Peyer's patch (tissue), 4 donors: Measurements from ENCODE around the gene ARHGEF25. TPM values are rescaled to one million over a fixed set of nuclear protein-coding genes. Genes with fewer than 3 reads are reported as not detected.
"Not testable (repeated sequence)": the region's sequence is repeated elsewhere in the genome, so short reads cannot be mapped to it uniquely, and the experiment has no call there.

Experiments used
- DNase-seq, 3 donors: peaks; one replicate each; pipeline ENCODE4 v3.0.0-alpha.2; 2017 to 2019
- H3K27ac ChIP-seq, 4 donors: fragments of 200-600 bp; sonication (generic); one replicate each; pipeline ENCODE4 v1.5.1; 2016 to 2019
- H3K27me3 ChIP-seq, 2 donors: fragments of 200-600 bp; sonication (generic); one replicate each; pipeline ENCODE4 v1.5.1; 2019
- H3K36me3 ChIP-seq, 3 donors: fragments of 200-600 bp; sonication (generic); one replicate each; pipeline ENCODE4 v1.5.1; 2016 to 2019
- H3K4me1 ChIP-seq, 4 donors: fragments of 200-600 bp; sonication (generic); one replicate each; pipeline ENCODE4 v1.5.1; 2016 to 2019
- H3K4me3 ChIP-seq, 4 donors: fragments of 200-600 bp; sonication (generic); 1 replicate in 3 of 4; 2 replicates in 1 of 4; pipeline ENCODE4 v1.5.1; 2016 to 2019; ENCODE audit warnings: mild to moderate bottlenecking in 1 of 4
- H3K9me3 ChIP-seq, 4 donors: fragments of 200-600 bp; sonication (generic); one replicate each; pipeline ENCODE4 v1.5.1; 2016 to 2019; ENCODE audit warnings: mild to moderate bottlenecking in 1 of 4
- POLR2A ChIP-seq, 2 donors: fragments of 450-650 bp; IDR thresholded peaks; one replicate each; pipeline ENCODE4 v1.5.1; 2017; ENCODE audit warnings: antibody characterized with exemption in 2 of 2, mild to moderate bottlenecking in 2 of 2, moderate library complexity in 2 of 2
- total RNA-seq, 4 donors: library from RNA; depleted of rRNA; stranded (reverse); fragments of >200 nt; gene quantifications; one replicate each; pipeline ENCODE4 v1.1.0, GENCODE V29; 2016
- TF ChIP-seq, protein P1 (sequence below), 6 experiments: fragments of 450-650 bp in 4 of 6; fragments of 200-600 bp in 2 of 6; sonication (generic) in 1 of 6; IDR thresholded peaks; one replicate each; pipeline ENCODE4 v1.5.1; 2017 to 2019; ENCODE audit warnings: antibody characterized with exemption in 6 of 6, mild to moderate bottlenecking in 3 of 6, moderate library complexity in 1 of 6

Gene ARHGEF25
- total RNA-seq, 4 donors from 2014 or later = 5.1 to 44.6 (median 8.7) TPM

GRCh38 chr12:57654042-57654441 is 42.8 kb downstream of the ARHGEF25 start:
- DNase-seq = no peak
- Histone ChIP-seq H3K9me3 (no peaks in the 10 kb centered on the region), H3K36me3 (no peaks in the 10 kb centered on the region), H3K4me3 (no peak overlapping the region), H3K4me1 (no peaks in the 10 kb centered on the region), H3K27ac (no peak overlapping the region), H3K27me3 (no peaks in the 10 kb centered on the region)
- no peak for TF ChIP-seq POLR2A (IDR thresholded peaks at IDR 0.05)
- TF ChIP-seq, protein P1, sequence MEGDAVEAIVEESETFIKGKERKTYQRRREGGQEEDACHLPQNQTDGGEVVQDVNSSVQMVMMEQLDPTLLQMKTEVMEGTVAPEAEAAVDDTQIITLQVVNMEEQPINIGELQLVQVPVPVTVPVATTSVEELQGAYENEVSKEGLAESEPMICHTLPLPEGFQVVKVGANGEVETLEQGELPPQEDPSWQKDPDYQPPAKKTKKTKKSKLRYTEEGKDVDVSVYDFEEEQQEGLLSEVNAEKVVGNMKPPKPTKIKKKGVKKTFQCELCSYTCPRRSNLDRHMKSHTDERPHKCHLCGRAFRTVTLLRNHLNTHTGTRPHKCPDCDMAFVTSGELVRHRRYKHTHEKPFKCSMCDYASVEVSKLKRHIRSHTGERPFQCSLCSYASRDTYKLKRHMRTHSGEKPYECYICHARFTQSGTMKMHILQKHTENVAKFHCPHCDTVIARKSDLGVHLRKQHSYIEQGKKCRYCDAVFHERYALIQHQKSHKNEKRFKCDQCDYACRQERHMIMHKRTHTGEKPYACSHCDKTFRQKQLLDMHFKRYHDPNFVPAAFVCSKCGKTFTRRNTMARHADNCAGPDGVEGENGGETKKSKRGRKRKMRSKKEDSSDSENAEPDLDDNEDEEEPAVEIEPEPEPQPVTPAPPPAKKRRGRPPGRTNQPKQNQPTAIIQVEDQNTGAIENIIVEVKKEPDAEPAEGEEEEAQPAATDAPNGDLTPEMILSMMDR (IDR thresholded peaks at IDR 0.05) = no peak

DNA sequence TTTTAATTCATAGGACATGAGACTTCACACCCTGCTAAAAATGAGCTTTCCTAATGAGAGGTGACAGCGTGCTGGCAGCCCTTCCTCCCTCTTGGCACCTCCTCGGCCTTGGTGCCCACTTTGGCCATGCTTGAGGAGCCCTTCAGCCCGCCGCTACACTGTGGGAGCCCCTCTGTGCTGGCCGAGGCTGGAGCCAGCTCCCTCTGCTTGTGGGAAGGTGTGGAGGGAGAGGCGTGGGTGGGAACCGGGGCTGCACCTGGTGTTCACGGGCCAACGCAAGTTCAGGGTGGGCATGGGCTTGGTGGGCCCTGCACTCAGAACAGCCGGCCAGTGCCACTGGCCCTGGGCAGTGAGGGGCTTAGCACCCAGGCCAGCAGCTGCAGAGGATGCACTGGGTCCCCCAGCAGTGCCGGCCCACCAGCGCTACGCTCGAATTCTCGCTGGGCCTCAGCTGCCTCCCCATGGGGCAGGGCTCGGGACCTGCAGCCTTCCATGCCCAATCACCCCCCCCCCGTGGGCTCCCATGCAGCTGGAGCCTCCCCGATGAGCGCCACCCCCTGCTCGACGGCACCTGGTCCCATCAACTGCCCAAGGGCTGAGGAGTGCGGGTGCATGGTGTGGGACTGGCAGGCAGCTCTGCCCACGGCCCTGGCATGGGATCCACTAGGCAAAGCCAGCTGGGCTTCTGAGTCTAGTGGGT is 44.5 kb downstream of the ARHGEF25 start:
- Histone ChIP-seq H3K36me3 (no peaks in the 10 kb centered on the region), H3K4me1 (no peaks in the 10 kb centered on the region), H3K27ac (no peak overlapping the region), H3K27me3 (no peaks in the 10 kb centered on the region), H3K4me3 (no peak overlapping the region), H3K9me3 (no peaks in the 10 kb centered on the region)
- TF ChIP-seq, protein P1 (IDR thresholded peaks at IDR 0.05) = no peak
- TF ChIP-seq POLR2A (IDR thresholded peaks at IDR 0.05) = no peak
- DNase-seq = no peak

GRCh38 chr12:57656408-57656807 is 45.2 kb downstream of the ARHGEF25 start:
- H3K36me3 ChIP-seq, H3K27ac ChIP-seq, H3K9me3 ChIP-seq, H3K27me3 ChIP-seq, H3K4me1 ChIP-seq, H3K4me3 ChIP-seq, DNase-seq: not testable (repeated sequence)

DNA sequence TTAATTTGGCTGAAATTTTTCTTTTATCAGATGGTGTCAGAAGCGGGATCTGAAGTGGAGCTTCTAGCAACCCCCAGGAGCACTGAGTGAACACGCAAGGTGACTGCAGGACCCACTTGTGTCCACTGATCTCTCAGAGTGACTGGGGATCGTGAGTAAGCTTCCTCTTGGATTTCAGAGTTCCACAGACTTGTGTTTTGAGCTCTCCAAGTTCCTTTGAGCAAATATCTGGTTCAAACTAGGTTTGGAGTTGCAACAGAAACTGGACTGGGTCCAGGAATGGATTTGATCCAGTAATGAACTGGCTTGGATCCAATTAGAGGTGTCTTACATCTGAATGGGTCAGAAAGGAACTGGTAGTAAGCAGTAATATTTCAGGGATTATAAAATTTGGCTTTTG is 46.5 kb downstream of the ARHGEF25 start:
- H3K27me3 ChIP-seq = no peaks in the 10 kb centered on the region
- DNase-seq = no peak
- TF ChIP-seq POLR2A (IDR thresholded peaks at IDR 0.05) = no peak
- TF ChIP-seq, protein P1 (IDR thresholded peaks at IDR 0.05) = no peak
- H3K4me1 ChIP-seq = no peaks in the 10 kb centered on the region
- no peaks in the 10 kb centered on the region for H3K9me3 ChIP-seq
- H3K27ac ChIP-seq = no peak overlapping the region
- no peak overlapping the region for H3K4me3 ChIP-seq
- H3K36me3 ChIP-seq = no peaks in the 10 kb centered on the region

GRCh38 chr12:57658890-57659289 is 47.7 kb downstream of the ARHGEF25 start:
- no peak for TF ChIP-seq POLR2A (IDR thresholded peaks at IDR 0.05)
- TF ChIP-seq, protein P1 (IDR thresholded peaks at IDR 0.05) = no peak
- Histone ChIP-seq H3K4me1 (no peaks in the 10 kb centered on the region), H3K4me3 (no peak overlapping the region), H3K36me3 (no peaks in the 10 kb centered on the region), H3K27ac (no peak overlapping the region), H3K27me3 (no peaks in the 10 kb centered on the region), H3K9me3 (no peaks in the 10 kb centered on the region)
- DNase-seq = no peak

- TF ChIP-seq POLR2A (IDR thresholded peaks at IDR 0.05) = no peak
- TF ChIP-seq, protein P1 (IDR thresholded peaks at IDR 0.05) = no peak
- Histone ChIP-seq H3K27ac (no peak overlapping the region), H3K4me3 (no peak overlapping the region), H3K36me3 (no peaks in the 10 kb centered on the region), H3K9me3 (no peaks in the 10 kb centered on the region), H3K4me1 (no peaks in the 10 kb centered on the region), H3K27me3 (no peaks in the 10 kb centered on the region)
- no peak for DNase-seq
These were observed 50.1 kb downstream of the ARHGEF25 start for GRCh38 chr12:57661376-57661775.

DNA sequence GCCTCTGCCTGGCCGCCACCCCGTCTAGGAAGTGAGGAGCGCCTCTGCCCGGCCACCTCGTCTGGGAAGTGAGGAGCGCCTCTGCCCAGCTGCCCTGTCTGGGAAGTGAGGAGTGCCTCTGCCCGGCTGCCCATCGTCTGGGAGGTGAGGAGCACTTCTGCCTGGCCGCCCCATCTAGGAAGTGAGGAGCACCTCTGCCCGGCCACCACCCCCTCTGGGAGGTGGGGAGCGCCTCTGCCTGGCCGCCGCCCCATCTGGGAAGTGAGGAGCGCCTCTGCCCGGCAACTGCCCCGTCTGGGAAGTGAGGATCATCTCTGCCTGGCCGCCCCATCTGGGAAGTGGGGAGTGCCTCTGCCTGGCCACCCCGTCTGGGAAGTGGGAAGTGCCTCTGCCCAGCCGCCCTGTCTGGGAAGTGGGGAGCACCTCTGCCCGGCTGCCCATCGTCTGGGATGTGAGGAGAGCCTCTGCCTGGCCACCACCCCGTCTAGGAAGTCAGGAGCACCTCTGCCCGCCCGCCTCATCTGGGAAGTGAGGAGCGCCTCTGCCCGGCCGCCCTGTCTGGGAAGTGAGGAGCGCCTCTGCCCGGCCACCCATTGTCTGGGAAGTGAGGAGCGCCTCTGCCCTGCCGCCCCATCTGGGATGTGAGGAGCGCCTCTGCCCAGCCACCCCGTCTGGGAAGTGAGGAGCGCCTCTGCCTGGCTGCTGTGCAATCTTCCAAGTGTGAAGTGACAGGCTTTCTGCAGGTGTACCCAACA is 54.0 kb downstream of the ARHGEF25 start:
- not testable (repeated sequence) for H3K36me3 ChIP-seq

More for the DNA sequence above, 54.0 kb downstream of the ARHGEF25 start:
- H3K4me3 ChIP-seq, H3K4me1 ChIP-seq, DNase-seq, H3K27me3 ChIP-seq, H3K9me3 ChIP-seq, H3K27ac ChIP-seq: not testable (repeated sequence)
